SK-N-SH treated with all-trans-retinoic acid at 6 μM for 48 hours (cell line): ENCODE results near the gene PLEKHF1.

ENCODE experiments used
- ZFP3 ChIP-seq: fragments of 250-450 bp; sonication (Bioruptor Pico); IDR thresholded peaks from 2 replicates; pipeline ENCODE4 v1.5.0; 2020; ENCODE audit warnings: mild to moderate bottlenecking, moderate library complexity
- ZNF8 ChIP-seq: fragments of 450-650 bp; formaldehyde crosslinking; IDR thresholded peaks from 2 replicates; pipeline ENCODE4 v1.5.0; 2020; ENCODE audit warnings: mild to moderate bottlenecking, moderate library complexity
- TF ChIP-seq, protein P1 (sequence below): fragments of 250-450 bp; sonication (Bioruptor Pico); IDR thresholded peaks from 2 replicates; pipeline ENCODE4 v1.5.1; 2020; ENCODE audit warnings: low read depth, mild to moderate bottlenecking, moderate library complexity

DNA sequence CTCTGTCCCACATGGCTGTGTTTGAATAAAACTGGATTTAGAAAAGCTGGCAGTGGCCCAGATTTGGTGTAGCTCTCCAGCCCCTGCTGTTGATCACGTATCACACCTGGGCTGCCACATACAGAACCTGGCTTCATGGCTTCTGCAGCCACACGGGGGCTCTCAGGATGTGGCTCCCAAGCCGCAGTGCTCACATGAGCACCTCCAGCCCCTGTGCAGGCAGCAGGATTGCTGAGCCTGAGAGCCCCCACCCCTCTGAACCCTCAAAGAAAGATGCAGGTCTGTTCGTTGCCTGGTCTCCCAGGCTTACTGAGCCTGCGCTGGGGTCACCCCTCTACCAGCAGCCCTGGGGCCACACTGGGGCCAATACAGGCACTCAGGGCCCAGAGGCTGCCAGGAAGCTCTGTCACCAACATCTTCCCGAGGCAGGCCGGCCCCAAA lies 2.7 kb downstream of the PLEKHF1 start:
- TF ChIP-seq, protein P1, sequence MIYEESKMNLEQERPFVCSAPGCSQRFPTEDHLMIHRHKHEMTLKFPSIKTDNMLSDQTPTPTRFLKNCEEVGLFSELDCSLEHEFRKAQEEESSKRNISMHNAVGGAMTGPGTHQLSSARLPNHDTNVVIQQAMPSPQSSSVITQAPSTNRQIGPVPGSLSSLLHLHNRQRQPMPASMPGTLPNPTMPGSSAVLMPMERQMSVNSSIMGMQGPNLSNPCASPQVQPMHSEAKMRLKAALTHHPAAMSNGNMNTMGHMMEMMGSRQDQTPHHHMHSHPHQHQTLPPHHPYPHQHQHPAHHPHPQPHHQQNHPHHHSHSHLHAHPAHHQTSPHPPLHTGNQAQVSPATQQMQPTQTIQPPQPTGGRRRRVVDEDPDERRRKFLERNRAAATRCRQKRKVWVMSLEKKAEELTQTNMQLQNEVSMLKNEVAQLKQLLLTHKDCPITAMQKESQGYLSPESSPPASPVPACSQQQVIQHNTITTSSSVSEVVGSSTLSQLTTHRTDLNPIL (CRISPR knock-in tag) = no peak
- no peak for TF ChIP-seq ZFP3
- TF ChIP-seq ZNF8 (CRISPR knock-in tag) = no peak
